Liver (tissue), 9 donors: ENCODE results near the gene SLC9C2. TPM values are rescaled to one million over a fixed set of nuclear protein-coding genes. Genes with fewer than 3 reads are reported as not detected.
A peak's percentile ranks its signal among the peaks of the same experiment; 100 is the strongest.

ENCODE experiments used
- DNase-seq: peaks from one replicate; pipeline ENCODE4 v3.0.0-alpha.2; 2017; ENCODE audit warnings: low spot score
- H3K27ac ChIP-seq, 2 donors: one replicate each; pipeline ENCODE4 v1.7.0; 2013; ENCODE audit warnings: inconsistent platforms in 2 of 2, low read length in 2 of 2, control low read depth in 1 of 2, low read depth in 1 of 2, mild to moderate bottlenecking in 1 of 2
- H3K27me3 ChIP-seq, 4 donors: one replicate each; pipeline versions ENCODE4 v1.6.1 to v1.7.0; 2013; ENCODE audit warnings: low read length in 3 of 4, inconsistent platforms in 1 of 4, mild to moderate bottlenecking in 1 of 4, moderate library complexity in 1 of 4; ENCODE audit not compliant: control insufficient read depth in 4 of 4, insufficient read depth in 4 of 4
- H3K36me3 ChIP-seq, 4 donors: one replicate each; pipeline versions ENCODE4 v1.6.1 to v1.7.0; 2013; ENCODE audit warnings: low read length in 3 of 4, mild to moderate bottlenecking in 3 of 4, low read depth in 1 of 4, moderate library complexity in 1 of 4; ENCODE audit not compliant: control insufficient read depth in 4 of 4, insufficient read depth in 3 of 4
- H3K4me1 ChIP-seq, 4 donors: one replicate each; pipeline versions ENCODE4 v1.6.1 to v1.7.0; 2013; ENCODE audit warnings: low read length in 3 of 4, mild to moderate bottlenecking in 3 of 4, moderate library complexity in 1 of 4; ENCODE audit not compliant: control insufficient read depth in 4 of 4, insufficient read depth in 4 of 4
- H3K4me3 ChIP-seq, 3 donors: one replicate each; pipeline versions ENCODE4 v1.6.1 to v1.7.0; 2013; ENCODE audit warnings: low read length in 3 of 3, control low read depth in 1 of 3, low read depth in 1 of 3, mild to moderate bottlenecking in 1 of 3
- H3K9ac ChIP-seq, 2 donors: one replicate each; pipeline ENCODE4 v1.7.0; 2013; ENCODE audit warnings: low read length in 2 of 2, mild to moderate bottlenecking in 2 of 2, moderate library complexity in 2 of 2, control low read depth in 1 of 2, low read depth in 1 of 2
- H3K9me3 ChIP-seq, 4 donors: one replicate each; pipeline versions ENCODE4 v1.6.1 to v1.7.0; 2013; ENCODE audit warnings: low read length in 3 of 4; ENCODE audit not compliant: control insufficient read depth in 4 of 4
- ATF3 ChIP-seq: IDR thresholded peaks from 2 replicates; pipeline ENCODE4 v1.6.1; 2016; ENCODE audit warnings: antibody characterized with exemption
- EGR1 ChIP-seq, 2 donors: IDR thresholded peaks; 2 replicates each; pipeline ENCODE4 v1.6.1; 2016 to 2018; ENCODE audit warnings: antibody characterized with exemption in 2 of 2, low read depth in 2 of 2
- FOXA1 ChIP-seq: IDR thresholded peaks from 2 replicates; pipeline ENCODE4 v1.6.1; 2016; ENCODE audit warnings: antibody characterized with exemption
- FOXA2 ChIP-seq: IDR thresholded peaks from 2 replicates; pipeline ENCODE4 v1.6.1; 2016; ENCODE audit warnings: antibody characterized with exemption
- GABPA ChIP-seq, 2 donors: IDR thresholded peaks in 1 of 2; conservative IDR thresholded peaks in 1 of 2; 2 replicates each; pipeline ENCODE4 v1.6.1; 2016; ENCODE audit warnings: antibody characterized with exemption in 2 of 2, mild to moderate bottlenecking in 1 of 2, moderate library complexity in 1 of 2
- HNF4A ChIP-seq, 2 donors: conservative IDR thresholded peaks; 2 replicates each; pipeline ENCODE4 v1.6.1; 2016; ENCODE audit warnings: antibody characterized with exemption in 2 of 2, mild to moderate bottlenecking in 2 of 2
- HNF4G ChIP-seq: IDR thresholded peaks from 2 replicates; pipeline ENCODE4 v1.6.1; 2016; ENCODE audit warnings: antibody characterized with exemption
- JUND ChIP-seq, 2 donors: IDR thresholded peaks; 2 replicates each; pipeline ENCODE4 v1.6.1; 2016; ENCODE audit warnings: antibody characterized with exemption in 2 of 2
- MAX ChIP-seq: IDR thresholded peaks from 2 replicates; pipeline ENCODE4 v1.6.1; 2016; ENCODE audit warnings: antibody characterized with exemption
- NR2F2 ChIP-seq: IDR thresholded peaks from 2 replicates; pipeline ENCODE4 v1.6.1; 2016; ENCODE audit warnings: antibody characterized with exemption
- RAD21 ChIP-seq, 2 donors: IDR thresholded peaks; 2 replicates each; pipeline ENCODE4 v1.6.1; 2016; ENCODE audit warnings: antibody characterized with exemption in 2 of 2, mild to moderate bottlenecking in 2 of 2
- RXRA ChIP-seq, 2 donors: IDR thresholded peaks; 2 replicates each; pipeline ENCODE4 v1.6.1; 2017 to 2018; ENCODE audit warnings: antibody characterized with exemption in 2 of 2, mild to moderate bottlenecking in 1 of 2
- SP1 ChIP-seq: IDR thresholded peaks from 2 replicates; pipeline ENCODE4 v1.6.1; 2018; ENCODE audit warnings: antibody characterized with exemption, mild to moderate bottlenecking
- TAF1 ChIP-seq: conservative IDR thresholded peaks from 2 replicates; pipeline ENCODE4 v1.6.1; 2016; ENCODE audit warnings: antibody characterized with exemption, mild to moderate bottlenecking
- YY1 ChIP-seq: IDR thresholded peaks from 2 replicates; pipeline ENCODE4 v1.6.1; 2016; ENCODE audit warnings: antibody characterized with exemption, mild to moderate bottlenecking
- WGBS: extraction: QIAGEN DNeasy Blood & Tissue Kit; methylation state at CpG from one replicate; pipeline ENCODE4 v1.1.7; 2013; 5-methylcytosine and 5-hydroxymethylcytosine counted together
- polyA plus RNA-seq, 2 donors: library from polyadenylated mRNA; stranded (reverse) in 1 of 2; unstranded in 1 of 2; fragments of 200-250 nt in 1 of 2; fragments of >200 nt in 1 of 2; fragmentation: Nextera tagmentation in 1 of 2; extraction: Ambion mirVana in 1 of 2; gene quantifications; one replicate each; pipeline versions ENCODE4 v1.2.1 to v1.2.3, GENCODE V29; 2013 to 2015
- total RNA-seq, 2 donors: library from RNA; depleted of rRNA; stranded (reverse); fragments of >200 nt; gene quantifications; one replicate each; pipeline ENCODE4 v1.2.3, GENCODE V29; 2014
- TF ChIP-seq, protein P1 (sequence below): IDR thresholded peaks from 2 replicates; pipeline ENCODE4 v1.6.1; 2016; ENCODE audit warnings: antibody characterized with exemption
- TF ChIP-seq, protein P2 (sequence below): IDR thresholded peaks from 2 replicates; pipeline ENCODE4 v1.6.1; 2016; ENCODE audit warnings: antibody characterized with exemption, mild to moderate bottlenecking
- TF ChIP-seq, protein P3 (sequence below): fragments of 150-350 bp; IDR thresholded peaks from 2 replicates; pipeline ENCODE4 v1.5.1; 2017; ENCODE audit warnings: improper control_type of control experiment, low read depth, low read length; ENCODE audit not compliant: missing input control
- donor health status: healthy.
- donor health status: healthy.
- donor health status: healthy.
- donor health status: healthy.
- donor health status: healthy.

The SLC9C2 gene
- total and polyA plus RNA-seq, 4 donors = not detected

DNA sequence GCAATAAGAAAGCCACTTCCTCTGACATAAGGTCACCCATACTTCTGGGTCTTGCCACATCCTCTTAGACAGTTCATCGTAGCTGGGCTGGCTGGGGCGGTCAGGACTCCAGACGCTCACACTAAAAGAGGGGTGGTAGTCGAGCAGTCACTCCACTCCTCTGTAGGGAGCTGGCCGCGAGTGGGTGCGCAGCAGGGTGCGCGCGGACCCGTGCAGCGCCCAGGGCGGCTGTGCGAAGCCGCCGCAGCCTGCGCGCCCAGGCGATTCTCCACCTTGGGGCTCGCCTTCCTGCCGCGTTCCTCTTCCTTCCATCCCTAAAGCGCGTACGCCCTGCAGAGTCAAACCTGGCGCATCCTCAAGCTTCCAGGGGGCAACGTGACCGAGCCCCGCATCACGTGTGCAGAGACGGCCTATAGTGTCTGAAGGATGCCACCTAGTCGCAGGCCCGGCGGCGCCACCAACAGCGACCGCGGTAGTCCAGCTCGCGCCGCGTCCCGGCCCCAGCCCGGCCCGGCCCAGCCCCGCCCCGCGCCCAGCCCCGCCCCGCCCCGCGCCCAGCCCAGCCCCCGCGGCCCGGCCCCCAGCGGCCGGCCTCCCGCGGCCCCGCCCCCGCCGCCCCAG, 126.1 kb downstream of the SLC9C2 start:
- H3K27ac ChIP-seq = peak overlapping the region; percentile 99 to 100
- H3K36me3 ChIP-seq = peaks cover 3 to 10% (median 9%) of the 10 kb centered on the region in 4 donors
- TF ChIP-seq, protein P1, sequence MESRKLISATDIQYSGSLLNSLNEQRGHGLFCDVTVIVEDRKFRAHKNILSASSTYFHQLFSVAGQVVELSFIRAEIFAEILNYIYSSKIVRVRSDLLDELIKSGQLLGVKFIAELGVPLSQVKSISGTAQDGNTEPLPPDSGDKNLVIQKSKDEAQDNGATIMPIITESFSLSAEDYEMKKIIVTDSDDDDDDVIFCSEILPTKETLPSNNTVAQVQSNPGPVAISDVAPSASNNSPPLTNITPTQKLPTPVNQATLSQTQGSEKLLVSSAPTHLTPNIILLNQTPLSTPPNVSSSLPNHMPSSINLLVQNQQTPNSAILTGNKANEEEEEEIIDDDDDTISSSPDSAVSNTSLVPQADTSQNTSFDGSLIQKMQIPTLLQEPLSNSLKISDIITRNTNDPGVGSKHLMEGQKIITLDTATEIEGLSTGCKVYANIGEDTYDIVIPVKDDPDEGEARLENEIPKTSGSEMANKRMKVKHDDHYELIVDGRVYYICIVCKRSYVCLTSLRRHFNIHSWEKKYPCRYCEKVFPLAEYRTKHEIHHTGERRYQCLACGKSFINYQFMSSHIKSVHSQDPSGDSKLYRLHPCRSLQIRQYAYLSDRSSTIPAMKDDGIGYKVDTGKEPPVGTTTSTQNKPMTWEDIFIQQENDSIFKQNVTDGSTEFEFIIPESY = no peak
- no peak for TF ChIP-seq MAX
- TF ChIP-seq JUND (IDR thresholded peaks at IDR 0.05) = no peak
- peak; percentile 23 for TF ChIP-seq NR2F2
- no peak for TF ChIP-seq FOXA2
- no peak for TF ChIP-seq FOXA1
- peak; percentile 49 for TF ChIP-seq YY1
- peak; percentile 11 for TF ChIP-seq TAF1
- TF ChIP-seq, protein P2, sequence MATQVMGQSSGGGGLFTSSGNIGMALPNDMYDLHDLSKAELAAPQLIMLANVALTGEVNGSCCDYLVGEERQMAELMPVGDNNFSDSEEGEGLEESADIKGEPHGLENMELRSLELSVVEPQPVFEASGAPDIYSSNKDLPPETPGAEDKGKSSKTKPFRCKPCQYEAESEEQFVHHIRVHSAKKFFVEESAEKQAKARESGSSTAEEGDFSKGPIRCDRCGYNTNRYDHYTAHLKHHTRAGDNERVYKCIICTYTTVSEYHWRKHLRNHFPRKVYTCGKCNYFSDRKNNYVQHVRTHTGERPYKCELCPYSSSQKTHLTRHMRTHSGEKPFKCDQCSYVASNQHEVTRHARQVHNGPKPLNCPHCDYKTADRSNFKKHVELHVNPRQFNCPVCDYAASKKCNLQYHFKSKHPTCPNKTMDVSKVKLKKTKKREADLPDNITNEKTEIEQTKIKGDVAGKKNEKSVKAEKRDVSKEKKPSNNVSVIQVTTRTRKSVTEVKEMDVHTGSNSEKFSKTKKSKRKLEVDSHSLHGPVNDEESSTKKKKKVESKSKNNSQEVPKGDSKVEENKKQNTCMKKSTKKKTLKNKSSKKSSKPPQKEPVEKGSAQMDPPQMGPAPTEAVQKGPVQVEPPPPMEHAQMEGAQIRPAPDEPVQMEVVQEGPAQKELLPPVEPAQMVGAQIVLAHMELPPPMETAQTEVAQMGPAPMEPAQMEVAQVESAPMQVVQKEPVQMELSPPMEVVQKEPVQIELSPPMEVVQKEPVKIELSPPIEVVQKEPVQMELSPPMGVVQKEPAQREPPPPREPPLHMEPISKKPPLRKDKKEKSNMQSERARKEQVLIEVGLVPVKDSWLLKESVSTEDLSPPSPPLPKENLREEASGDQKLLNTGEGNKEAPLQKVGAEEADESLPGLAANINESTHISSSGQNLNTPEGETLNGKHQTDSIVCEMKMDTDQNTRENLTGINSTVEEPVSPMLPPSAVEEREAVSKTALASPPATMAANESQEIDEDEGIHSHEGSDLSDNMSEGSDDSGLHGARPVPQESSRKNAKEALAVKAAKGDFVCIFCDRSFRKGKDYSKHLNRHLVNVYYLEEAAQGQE = no peak
- peak; percentile 11 for TF ChIP-seq SP1
- TF ChIP-seq HNF4G = no peak
- TF ChIP-seq EGR1 (IDR thresholded peaks at IDR 0.05; ENCODE audit: low read depth in 2 of 2) = no peak
- TF ChIP-seq, protein P3, sequence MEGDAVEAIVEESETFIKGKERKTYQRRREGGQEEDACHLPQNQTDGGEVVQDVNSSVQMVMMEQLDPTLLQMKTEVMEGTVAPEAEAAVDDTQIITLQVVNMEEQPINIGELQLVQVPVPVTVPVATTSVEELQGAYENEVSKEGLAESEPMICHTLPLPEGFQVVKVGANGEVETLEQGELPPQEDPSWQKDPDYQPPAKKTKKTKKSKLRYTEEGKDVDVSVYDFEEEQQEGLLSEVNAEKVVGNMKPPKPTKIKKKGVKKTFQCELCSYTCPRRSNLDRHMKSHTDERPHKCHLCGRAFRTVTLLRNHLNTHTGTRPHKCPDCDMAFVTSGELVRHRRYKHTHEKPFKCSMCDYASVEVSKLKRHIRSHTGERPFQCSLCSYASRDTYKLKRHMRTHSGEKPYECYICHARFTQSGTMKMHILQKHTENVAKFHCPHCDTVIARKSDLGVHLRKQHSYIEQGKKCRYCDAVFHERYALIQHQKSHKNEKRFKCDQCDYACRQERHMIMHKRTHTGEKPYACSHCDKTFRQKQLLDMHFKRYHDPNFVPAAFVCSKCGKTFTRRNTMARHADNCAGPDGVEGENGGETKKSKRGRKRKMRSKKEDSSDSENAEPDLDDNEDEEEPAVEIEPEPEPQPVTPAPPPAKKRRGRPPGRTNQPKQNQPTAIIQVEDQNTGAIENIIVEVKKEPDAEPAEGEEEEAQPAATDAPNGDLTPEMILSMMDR = no peak
- peak in 1 of 2 donors; percentile 6 for TF ChIP-seq RXRA (IDR thresholded peaks at IDR 0.05)
- no peak for TF ChIP-seq RAD21 (IDR thresholded peaks at IDR 0.05)
- no peak for TF ChIP-seq HNF4A (conservative IDR thresholded peaks at IDR 0.05)
- no peak for TF ChIP-seq GABPA (IDR thresholded peaks at IDR 0.05 in 1 of 2, conservative IDR thresholded peaks at IDR 0.05 in 1 of 2)
- TF ChIP-seq ATF3 = no peak
- H3K4me3 ChIP-seq = peak overlapping the region; percentile 83 to 96 (median 87)
- DNase-seq = peak; percentile 93
- no peaks in the 10 kb centered on the region for H3K27me3 ChIP-seq
- H3K4me1 ChIP-seq = peaks cover 6 to 75% (median 61%) of the 10 kb centered on the region in 4 donors
- H3K9ac ChIP-seq = peak overlapping the region; percentile 56 to 71
- no peaks in the 10 kb centered on the region for H3K9me3 ChIP-seq
- WGBS = under 1% methylated on average over 62 of the region's 62 CpGs
